ENCODE data around the gene WDR89. TPM values are rescaled to one million over a fixed set of nuclear protein-coding genes. Genes with fewer than 3 reads are reported as not detected.
"Not testable (repeated sequence)": the region's sequence is repeated elsewhere in the genome, so short reads cannot be mapped to it uniquely, and the experiment has no call there.

The WDR89 gene
- total RNA-seq, 1 donor from 2014 or later = 9.2 TPM

GRCh38 chr14:63624701-63625100, 17.0 kb downstream of the WDR89 start:
- Mint-ChIP-seq H3K9me3 (ENCODE audit: unreplicated experiment) (no peaks in the 10 kb centered on the region), H3K27ac (ENCODE audit: unreplicated experiment) (no peak overlapping the region), H3K4me1 (ENCODE audit: unreplicated experiment) (no peaks in the 10 kb centered on the region), H3K27me3 (ENCODE audit: unreplicated experiment) (no peaks in the 10 kb centered on the region), H3K36me3 (ENCODE audit: unreplicated experiment) (peaks cover 15% of the 10 kb centered on the region), H3K4me3 (ENCODE audit: unreplicated experiment) (no peak overlapping the region)
- no peak for TF ChIP-seq CTCF (IDR thresholded peaks at IDR 0.05)
- DNase-seq (ENCODE audit: extremely low spot score, unreplicated experiment) = no peak

DNA sequence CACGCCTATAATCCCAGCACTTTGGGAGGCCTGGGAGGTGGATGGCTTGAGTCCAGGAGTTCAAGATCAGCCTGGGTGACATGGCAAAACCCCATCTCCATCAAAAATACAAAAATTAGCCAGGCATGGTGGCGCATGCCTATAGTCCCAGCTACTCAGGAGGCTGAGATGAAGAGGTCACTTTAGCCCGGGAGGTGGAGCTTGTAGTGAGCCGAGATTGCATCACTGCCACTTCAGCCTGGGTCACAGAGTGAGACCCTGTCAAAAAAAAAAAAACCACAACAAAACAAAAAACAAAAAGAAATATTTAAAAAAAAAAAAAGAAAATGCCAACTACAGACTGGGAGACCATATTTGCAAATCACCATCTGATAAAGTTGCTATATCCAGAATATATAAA, 17.5 kb downstream of the WDR89 start:
- Mint-ChIP-seq H3K4me3 (ENCODE audit: unreplicated experiment) (no peak overlapping the region), H3K4me1 (ENCODE audit: unreplicated experiment) (no peaks in the 10 kb centered on the region), H3K9me3 (ENCODE audit: unreplicated experiment) (no peaks in the 10 kb centered on the region), H3K36me3 (ENCODE audit: unreplicated experiment) (peaks cover 10% of the 10 kb centered on the region), H3K27me3 (ENCODE audit: unreplicated experiment) (no peaks in the 10 kb centered on the region), H3K27ac (ENCODE audit: unreplicated experiment) (no peak overlapping the region)
- no peak for DNase-seq (ENCODE audit: extremely low spot score, unreplicated experiment)
- TF ChIP-seq CTCF (IDR thresholded peaks at IDR 0.05) = no peak

GRCh38 chr14:63621975-63622374, 19.7 kb downstream of the WDR89 start:
- not testable (repeated sequence) for H3K27ac Mint-ChIP-seq (ENCODE audit: unreplicated experiment)

GRCh38 chr14:63616015-63616414, 25.7 kb downstream of the WDR89 start:
- H3K4me1 Mint-ChIP-seq (ENCODE audit: unreplicated experiment) = peaks cover 16% of the 10 kb centered on the region
- no peak for TF ChIP-seq CTCF (IDR thresholded peaks at IDR 0.05)
- no peak overlapping the region for H3K4me3 Mint-ChIP-seq (ENCODE audit: unreplicated experiment)
- DNase-seq (ENCODE audit: extremely low spot score, unreplicated experiment) = no peak
- H3K9me3 Mint-ChIP-seq (ENCODE audit: unreplicated experiment) = no peaks in the 10 kb centered on the region
- no peak overlapping the region for H3K27ac Mint-ChIP-seq (ENCODE audit: unreplicated experiment)
- no peaks in the 10 kb centered on the region for H3K27me3 Mint-ChIP-seq (ENCODE audit: unreplicated experiment)
- H3K36me3 Mint-ChIP-seq (ENCODE audit: unreplicated experiment) = peaks cover 1% of the 10 kb centered on the region

More at GRCh38 chr14:63621975-63622374, 19.7 kb downstream of the WDR89 start:
- not testable (repeated sequence) for H3K4me3 Mint-ChIP-seq (ENCODE audit: unreplicated experiment); H3K27me3 Mint-ChIP-seq (ENCODE audit: unreplicated experiment); DNase-seq (ENCODE audit: extremely low spot score, unreplicated experiment); H3K9me3 Mint-ChIP-seq (ENCODE audit: unreplicated experiment); H3K4me1 Mint-ChIP-seq (ENCODE audit: unreplicated experiment)
- H3K36me3 Mint-ChIP-seq (ENCODE audit: unreplicated experiment) = peaks cover 10% of the 10 kb centered on the region

- no peak for TF ChIP-seq CTCF (IDR thresholded peaks at IDR 0.05)
- H3K27me3 Mint-ChIP-seq (ENCODE audit: unreplicated experiment) = no peaks in the 10 kb centered on the region
- H3K4me3 Mint-ChIP-seq (ENCODE audit: unreplicated experiment) = no peak overlapping the region
- H3K9me3 Mint-ChIP-seq (ENCODE audit: unreplicated experiment) = no peaks in the 10 kb centered on the region
- H3K27ac Mint-ChIP-seq (ENCODE audit: unreplicated experiment) = peak overlapping the region; percentile 50
- no peak for DNase-seq (ENCODE audit: extremely low spot score, unreplicated experiment)
- peaks cover 16% of the 10 kb centered on the region for H3K4me1 Mint-ChIP-seq (ENCODE audit: unreplicated experiment)
- peaks cover 1% of the 10 kb centered on the region for H3K36me3 Mint-ChIP-seq (ENCODE audit: unreplicated experiment)
Observed at GRCh38 chr14:63614679-63615363, 26.9 kb downstream of the WDR89 start.
